Fibroblast of mammary gland (primary cell): Measurements from ENCODE around the gene RNF31.

Experiments
- DNase-seq: peaks from one replicate; pipeline ENCODE4 v3.0.0-alpha.2; 2010; ENCODE audit warnings: low read depth
- H3K4me3 ChIP-seq: 2 replicates; pipeline ENCODE4 v1.5.1; 2011; ENCODE audit warnings: low read depth, mild to moderate bottlenecking, low read length, moderate library complexity; ENCODE audit not compliant: control insufficient read depth
- TF ChIP-seq, protein P1 (sequence below): conservative IDR thresholded peaks from 2 replicates; pipeline ENCODE4 v1.5.1; 2011; ENCODE audit warnings: low read depth, low read length, inconsistent platforms; ENCODE audit not compliant: control insufficient read depth, insufficient read depth

RNF31 gene

DNA sequence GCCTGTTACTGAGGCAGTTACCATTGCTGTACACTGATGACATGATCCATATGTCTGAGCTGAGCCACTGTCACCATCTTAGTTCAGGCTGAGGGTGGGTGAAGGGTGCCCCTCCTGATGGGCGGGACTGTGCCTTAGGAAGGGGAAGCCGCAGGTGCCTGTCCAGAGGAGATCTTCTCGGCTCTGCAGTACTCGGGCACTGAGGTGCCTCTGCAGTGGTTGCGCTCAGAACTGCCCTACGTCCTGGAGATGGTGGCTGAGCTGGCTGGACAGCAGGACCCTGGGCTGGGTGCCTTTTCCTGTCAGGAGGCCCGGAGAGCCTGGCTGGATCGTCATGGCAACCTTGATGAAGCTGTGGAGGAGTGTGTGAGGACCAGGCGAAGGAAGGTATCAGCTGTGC, 3.7 kb downstream of the RNF31 start:
- TF ChIP-seq, protein P1, sequence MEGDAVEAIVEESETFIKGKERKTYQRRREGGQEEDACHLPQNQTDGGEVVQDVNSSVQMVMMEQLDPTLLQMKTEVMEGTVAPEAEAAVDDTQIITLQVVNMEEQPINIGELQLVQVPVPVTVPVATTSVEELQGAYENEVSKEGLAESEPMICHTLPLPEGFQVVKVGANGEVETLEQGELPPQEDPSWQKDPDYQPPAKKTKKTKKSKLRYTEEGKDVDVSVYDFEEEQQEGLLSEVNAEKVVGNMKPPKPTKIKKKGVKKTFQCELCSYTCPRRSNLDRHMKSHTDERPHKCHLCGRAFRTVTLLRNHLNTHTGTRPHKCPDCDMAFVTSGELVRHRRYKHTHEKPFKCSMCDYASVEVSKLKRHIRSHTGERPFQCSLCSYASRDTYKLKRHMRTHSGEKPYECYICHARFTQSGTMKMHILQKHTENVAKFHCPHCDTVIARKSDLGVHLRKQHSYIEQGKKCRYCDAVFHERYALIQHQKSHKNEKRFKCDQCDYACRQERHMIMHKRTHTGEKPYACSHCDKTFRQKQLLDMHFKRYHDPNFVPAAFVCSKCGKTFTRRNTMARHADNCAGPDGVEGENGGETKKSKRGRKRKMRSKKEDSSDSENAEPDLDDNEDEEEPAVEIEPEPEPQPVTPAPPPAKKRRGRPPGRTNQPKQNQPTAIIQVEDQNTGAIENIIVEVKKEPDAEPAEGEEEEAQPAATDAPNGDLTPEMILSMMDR = no peak
- no peak overlapping the region for H3K4me3 ChIP-seq
- no peak for DNase-seq

DNA sequence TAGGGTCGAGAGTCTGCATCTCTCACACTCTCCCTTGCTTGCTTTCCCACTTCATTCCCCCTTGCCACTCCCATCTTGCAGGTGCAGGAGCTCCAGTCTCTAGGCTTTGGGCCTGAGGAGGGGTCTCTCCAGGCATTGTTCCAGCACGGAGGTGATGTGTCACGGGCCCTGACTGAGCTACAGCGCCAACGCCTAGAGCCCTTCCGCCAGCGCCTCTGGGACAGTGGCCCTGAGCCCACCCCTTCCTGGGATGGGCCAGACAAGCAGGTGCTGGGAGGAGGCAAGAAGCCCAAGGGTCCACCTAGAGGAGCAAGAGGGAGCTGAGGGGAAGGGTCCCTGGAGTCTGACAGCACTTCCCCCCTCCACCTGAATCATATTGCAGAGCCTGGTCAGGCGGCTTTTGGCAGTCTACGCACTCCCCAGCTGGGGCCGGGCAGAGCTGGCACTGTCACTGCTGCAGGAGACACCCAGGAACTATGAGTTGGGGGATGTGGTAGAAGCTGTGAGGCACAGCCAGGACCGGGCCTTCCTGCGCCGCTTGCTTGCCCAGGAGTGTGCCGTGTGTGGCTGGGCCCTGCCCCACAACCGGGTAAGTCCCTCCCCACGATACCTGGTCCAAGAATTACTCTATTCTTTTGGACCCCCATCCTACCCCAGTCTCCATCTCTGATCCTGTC, 4.2 kb downstream of the RNF31 start:
- H3K4me3 ChIP-seq = no peak overlapping the region
- TF ChIP-seq, protein P1 = no peak
- no peak for DNase-seq

GRCh38 chr14:24155100-24155499, 7.8 kb downstream of the RNF31 start:
- TF ChIP-seq, protein P1 = no peak
- DNase-seq = no peak
- H3K4me3 ChIP-seq = no peak overlapping the region

DNA sequence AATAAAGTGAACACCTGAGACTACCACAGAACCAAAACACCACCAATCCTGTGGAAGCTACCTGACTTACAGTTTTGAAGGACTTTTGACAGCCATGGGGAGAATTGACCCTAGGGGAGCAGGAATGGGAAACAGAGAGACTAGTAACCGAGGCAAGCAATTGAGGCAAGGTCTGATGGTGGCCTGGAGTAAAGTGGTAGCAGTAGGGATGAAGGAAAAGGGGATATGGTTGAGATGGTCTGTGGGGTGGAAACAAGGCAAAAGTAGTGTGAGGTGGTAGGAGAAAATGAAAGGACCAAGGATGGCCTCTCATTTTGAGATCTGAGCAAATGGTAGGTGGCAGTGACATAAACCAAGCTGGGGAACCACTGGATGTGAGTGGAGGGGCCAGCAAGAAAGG, 9.5 kb downstream of the RNF31 start:
- TF ChIP-seq, protein P1 = no peak
- H3K4me3 ChIP-seq = no peak overlapping the region
- DNase-seq = no peak

- TF ChIP-seq, protein P1 = no peak
- no peak overlapping the region for H3K4me3 ChIP-seq
- no peak for DNase-seq
Measured at GRCh38 chr14:24157331-24157730, 10.0 kb downstream of the RNF31 start.

- TF ChIP-seq, protein P1 = no peak
- no peak overlapping the region for H3K4me3 ChIP-seq
- DNase-seq = no peak
Measured at GRCh38 chr14:24159777-24160498, 12.6 kb downstream of the RNF31 start.

GRCh38 chr14:24160499-24160849, 13.2 kb downstream of the RNF31 start:
- no peak overlapping the region for H3K4me3 ChIP-seq
- no peak for DNase-seq
- TF ChIP-seq, protein P1 = no peak
